GM23338 (cell line): ENCODE results near the gene OSTC. TPM values are rescaled to one million over a fixed set of nuclear protein-coding genes. Genes with fewer than 3 reads are reported as not detected.

Experiments
- ATAC-seq: fragments of 200-7000 bp; cut with Tn5 transposase; 3 replicates; pipeline ENCODE4 v1.9.1; 2020
- DNase-seq: peaks from one replicate; pipeline ENCODE4 v3.0.0-alpha.2; 2015; ENCODE audit warnings: low spot score
- H2AFZ ChIP-seq: fragments of 200-600 bp; sonication (generic); 2 replicates; pipeline ENCODE4 v1.8.0; 2016; ENCODE audit warnings: antibody characterized with exemption, mild to moderate bottlenecking, moderate library complexity
- H3F3A ChIP-seq: fragments of 200-600 bp; sonication (generic); replicated peaks from 2 replicates; pipeline ENCODE4 v1.8.0; 2017; ENCODE audit warnings: antibody characterized with exemption, mixed run types, low read depth
- H3K27ac ChIP-seq: fragments of 200-600 bp; sonication (generic); 2 replicates; pipeline ENCODE4 v1.6.1; 2016; ENCODE audit warnings: low read depth
- H3K27me3 ChIP-seq: fragments of 200-600 bp; sonication (generic); 2 replicates; pipeline ENCODE4 v1.8.0; 2016; ENCODE audit warnings: mild to moderate bottlenecking, mixed run types, moderate library complexity; ENCODE audit not compliant: insufficient read depth
- H3K36me3 ChIP-seq: fragments of 200-600 bp; sonication (generic); 2 replicates; pipeline ENCODE4 v1.8.0; 2016; ENCODE audit warnings: mild to moderate bottlenecking; ENCODE audit not compliant: insufficient read depth
- H3K4me1 ChIP-seq: fragments of 200-600 bp; sonication (generic); 2 replicates; pipeline ENCODE4 v1.8.0; 2016; ENCODE audit warnings: mild to moderate bottlenecking, moderate library complexity; ENCODE audit not compliant: insufficient read depth
- H3K4me2 ChIP-seq: fragments of 200-600 bp; sonication (generic); 2 replicates; pipeline ENCODE4 v1.7.1; 2017; ENCODE audit warnings: mixed run types
- H3K4me3 ChIP-seq: fragments of 200-600 bp; sonication (generic); 2 replicates; pipeline ENCODE4 v1.6.1; 2016; ENCODE audit warnings: mixed run types
- H3K79me2 ChIP-seq: fragments of 200-600 bp; sonication (generic); replicated peaks from 2 replicates; pipeline ENCODE4 v1.8.0; 2017; ENCODE audit warnings: mild to moderate bottlenecking; ENCODE audit not compliant: insufficient read depth
- H3K9me2 ChIP-seq: fragments of 200-600 bp; sonication (generic); 2 replicates; pipeline ENCODE4 v1.8.0; 2017; ENCODE audit not compliant: insufficient read depth
- H4K20me1 ChIP-seq: fragments of 200-600 bp; sonication (generic); replicated peaks from 2 replicates; pipeline ENCODE4 v1.8.0; 2017; ENCODE audit warnings: mild to moderate bottlenecking; ENCODE audit not compliant: insufficient read depth
- H3K27ac Mint-ChIP-seq: 2 replicates; pipeline ENCODE4 v1.8.0; 2020; ENCODE audit warnings: inconsistent platforms, mild to moderate bottlenecking, moderate library complexity, mixed read lengths
- H3K27me3 Mint-ChIP-seq: 3 replicates; pipeline ENCODE4 v1.8.0; 2022; ENCODE audit warnings: low read depth, mild to moderate bottlenecking, moderate library complexity, mixed read lengths, inconsistent platforms; ENCODE audit not compliant: insufficient read depth, poor library complexity
- H3K36me3 Mint-ChIP-seq: 3 replicates; pipeline ENCODE4 v1.8.0; 2021; ENCODE audit warnings: low read depth, mild to moderate bottlenecking, inconsistent platforms, moderate library complexity, mixed read lengths
- H3K4me1 Mint-ChIP-seq: 3 replicates; pipeline ENCODE4 v1.8.0; 2020; ENCODE audit warnings: mild to moderate bottlenecking, inconsistent platforms, mixed read lengths
- H3K4me3 Mint-ChIP-seq: 3 replicates; pipeline ENCODE4 v1.8.0; 2021; ENCODE audit warnings: moderate library complexity, mild to moderate bottlenecking, inconsistent platforms, mixed read lengths
- H3K9me3 Mint-ChIP-seq: 3 replicates; pipeline ENCODE4 v1.8.0; 2020; ENCODE audit warnings: moderate library complexity, mild to moderate bottlenecking, inconsistent platforms, mixed read lengths
- CREB1 ChIP-seq: fragments of 250-450 bp; sonication (Bioruptor Pico); IDR thresholded peaks from 2 replicates; pipeline ENCODE4 v1.5.0; 2020; ENCODE audit warnings: low read depth, mild to moderate bottlenecking, moderate library complexity
- CTCF ChIP-seq, 2 experiments: fragments of 200-600 bp in 1 of 2; sonication (generic) in 1 of 2; conservative IDR thresholded peaks; 2 replicates each; pipeline versions ENCODE4 v1.5.1 to v1.6.1; 2016 to 2017; ENCODE audit warnings: antibody characterized with exemption in 2 of 2, low read depth in 2 of 2, mild to moderate bottlenecking in 2 of 2, moderate library complexity in 1 of 2
- EZH2phosphoT487 ChIP-seq: fragments of 200-600 bp; sonication (generic); IDR thresholded peaks from one replicate; pipeline ENCODE4 v1.8.1; 2018; ENCODE audit warnings: antibody characterized with exemption; ENCODE audit not compliant: unreplicated experiment
- NANOG ChIP-seq: IDR thresholded peaks from 2 replicates; pipeline ENCODE4 v1.6.1; 2016; ENCODE audit warnings: antibody characterized with exemption, borderline replicate concordance
- POLR2AphosphoS5 ChIP-seq: IDR thresholded peaks from 2 replicates; pipeline ENCODE4 v1.6.1; 2016; ENCODE audit warnings: antibody characterized with exemption, low read depth
- REST ChIP-seq: IDR thresholded peaks from one replicate; pipeline ENCODE4 v1.6.1; 2018; ENCODE audit warnings: antibody characterized with exemption; ENCODE audit not compliant: unreplicated experiment
- STAT1 ChIP-seq: IDR thresholded peaks from one replicate; pipeline ENCODE4 v1.6.1; 2016; ENCODE audit warnings: antibody characterized with exemption; ENCODE audit not compliant: unreplicated experiment
- ZNF114 ChIP-seq: fragments of 250-450 bp; sonication (Bioruptor Pico); IDR thresholded peaks from 2 replicates; pipeline ENCODE4 v1.5.0; 2020; ENCODE audit warnings: mild to moderate bottlenecking, moderate library complexity
- ZNF331 ChIP-seq: fragments of 250-450 bp; sonication (Bioruptor Pico); IDR thresholded peaks from 2 replicates; pipeline ENCODE4 v1.5.0; 2020; ENCODE audit warnings: low read depth, mild to moderate bottlenecking, moderate library complexity
- ZNF462 ChIP-seq: fragments of 250-450 bp; sonication (Bioruptor Pico); IDR thresholded peaks from 2 replicates; pipeline ENCODE4 v1.5.0; 2020; ENCODE audit warnings: mild to moderate bottlenecking, moderate library complexity
- polyA plus RNA-seq: library from polyadenylated mRNA; unstranded; fragments of >200 nt; fragmentation: Nextera tagmentation; extraction: Ambion mirVana; gene quantifications from 2 replicates; pipeline ENCODE4 v1.2.1, GENCODE V29; 2016
- total RNA-seq: library from RNA; depleted of rRNA; stranded (reverse); fragments of >200 nt; shearing (Covaris generic); gene quantifications from 2 replicates; pipeline ENCODE4 v1.2.3, GENCODE V29; 2014
- TF ChIP-seq, protein P1 (sequence below): IDR thresholded peaks from 2 replicates; pipeline ENCODE4 v1.6.1; 2016; ENCODE audit warnings: antibody characterized with exemption

The OSTC gene
- total and polyA plus RNA-seq, 2 experiments from 2014 or later: 142 to 311 TPM

DNA sequence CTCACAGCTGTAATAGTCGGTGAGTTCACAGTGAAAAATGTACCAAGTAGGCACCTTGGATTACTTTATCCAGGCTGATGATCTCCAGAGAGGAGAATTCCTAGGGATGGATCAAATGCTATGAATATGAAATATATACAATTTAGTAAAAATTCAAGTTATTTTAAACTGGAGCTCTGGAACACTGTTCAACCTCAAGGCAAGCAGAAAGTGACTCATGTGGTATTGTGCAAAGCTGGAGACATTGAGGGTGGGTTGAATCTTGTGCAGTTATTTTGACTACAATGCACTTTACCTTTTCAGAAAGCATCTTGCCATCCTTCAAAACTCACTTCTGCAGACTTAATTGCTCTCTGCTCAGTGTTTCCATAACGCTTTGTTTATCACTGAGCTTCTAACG is 43.4 kb downstream of the OSTC start:
- H3K79me2 ChIP-seq: no peaks in the 10 kb centered on the region
- no peak for ATAC-seq
- Mint-ChIP-seq H3K27ac (no peak overlapping the region), H3K36me3 (no peaks in the 10 kb centered on the region), H3K4me3 (no peak overlapping the region), H3K9me3 (no peaks in the 10 kb centered on the region), H3K27me3 (no peaks in the 10 kb centered on the region), H3K4me1 (no peaks in the 10 kb centered on the region)
- no peaks in the 10 kb centered on the region for H3K27me3 ChIP-seq
- H3K4me3 ChIP-seq: no peak overlapping the region
- no peak for TF ChIP-seq NANOG
- TF ChIP-seq, protein P1, sequence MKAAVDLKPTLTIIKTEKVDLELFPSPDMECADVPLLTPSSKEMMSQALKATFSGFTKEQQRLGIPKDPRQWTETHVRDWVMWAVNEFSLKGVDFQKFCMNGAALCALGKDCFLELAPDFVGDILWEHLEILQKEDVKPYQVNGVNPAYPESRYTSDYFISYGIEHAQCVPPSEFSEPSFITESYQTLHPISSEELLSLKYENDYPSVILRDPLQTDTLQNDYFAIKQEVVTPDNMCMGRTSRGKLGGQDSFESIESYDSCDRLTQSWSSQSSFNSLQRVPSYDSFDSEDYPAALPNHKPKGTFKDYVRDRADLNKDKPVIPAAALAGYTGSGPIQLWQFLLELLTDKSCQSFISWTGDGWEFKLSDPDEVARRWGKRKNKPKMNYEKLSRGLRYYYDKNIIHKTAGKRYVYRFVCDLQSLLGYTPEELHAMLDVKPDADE: no peak
- TF ChIP-seq CREB1 (CRISPR knock-in tag): no peak
- no peak for TF ChIP-seq REST
- no peak for TF ChIP-seq ZNF114
- no peak for TF ChIP-seq POLR2AphosphoS5
- no peak for TF ChIP-seq EZH2phosphoT487
- no peak for TF ChIP-seq ZNF331
- no peak for TF ChIP-seq CTCF (conservative IDR thresholded peaks at IDR 0.05; ENCODE audit: low read depth in 2 of 2)
- no peak for DNase-seq
- H4K20me1 ChIP-seq: no peaks in the 10 kb centered on the region
- no peaks in the 10 kb centered on the region for H3F3A ChIP-seq
- H2AFZ ChIP-seq: no peak overlapping the region
- H3K27ac ChIP-seq: no peak overlapping the region
- no peaks in the 10 kb centered on the region for H3K36me3 ChIP-seq
- H3K9me2 ChIP-seq: 0 out of 2 replicates have a peak, but pooled peaks cover 5% of the 10 kb centered on the region
- H3K4me1 ChIP-seq: 0 out of 2 replicates have a peak, but pooled peaks cover 10% of the 10 kb centered on the region
- H3K4me2 ChIP-seq: no peak overlapping the region

- Histone ChIP-seq H3F3A (no peaks in the 10 kb centered on the region), H4K20me1 (no peaks in the 10 kb centered on the region), H3K79me2 (no peaks in the 10 kb centered on the region), H3K27me3 (no peaks in the 10 kb centered on the region), H3K4me3 (no peak overlapping the region), H2AFZ (no peak overlapping the region), H3K4me1 (0 out of 2 replicates have a peak, but pooled peaks cover 10% of the 10 kb centered on the region), H3K36me3 (no peaks in the 10 kb centered on the region), H3K9me2 (0 out of 2 replicates have a peak, but pooled peaks cover 5% of the 10 kb centered on the region), H3K27ac (no peak overlapping the region), H3K4me2 (no peak overlapping the region)
- no peaks in the 10 kb centered on the region for H3K36me3 Mint-ChIP-seq
- no peaks in the 10 kb centered on the region for H3K4me1 Mint-ChIP-seq
- no peaks in the 10 kb centered on the region for H3K27me3 Mint-ChIP-seq
- DNase-seq (no peak), ATAC-seq (no peak)
- no peaks in the 10 kb centered on the region for H3K9me3 Mint-ChIP-seq
- no peak overlapping the region for H3K27ac Mint-ChIP-seq
- no peak overlapping the region for H3K4me3 Mint-ChIP-seq
- TF ChIP-seq ZNF462 (CRISPR knock-in tag) (no peak), ZNF114 (no peak), STAT1 (no peak)
These were observed 44.0 kb downstream of the OSTC start for GRCh38 chr4:108694423-108694822.
